Uterus (tissue), 2 donors: Measurements from ENCODE around the gene LRRC71.

Experiments used
- POLR2A ChIP-seq, 2 donors: fragments of 450-650 bp; IDR thresholded peaks; one replicate each; pipeline ENCODE4 v1.6.1; 2016; ENCODE audit warnings: antibody characterized with exemption in 2 of 2, mild to moderate bottlenecking in 1 of 2, moderate library complexity in 1 of 2
- TF ChIP-seq, protein P1 (sequence below), 4 experiments: fragments of 200-600 bp in 2 of 4; fragments of 450-650 bp in 2 of 4; sonication (generic) in 2 of 4; IDR thresholded peaks; one replicate each; pipeline ENCODE4 v1.5.1; 2016 to 2019; ENCODE audit warnings: antibody characterized with exemption in 4 of 4, mild to moderate bottlenecking in 2 of 4, moderate library complexity in 1 of 4

DNA sequence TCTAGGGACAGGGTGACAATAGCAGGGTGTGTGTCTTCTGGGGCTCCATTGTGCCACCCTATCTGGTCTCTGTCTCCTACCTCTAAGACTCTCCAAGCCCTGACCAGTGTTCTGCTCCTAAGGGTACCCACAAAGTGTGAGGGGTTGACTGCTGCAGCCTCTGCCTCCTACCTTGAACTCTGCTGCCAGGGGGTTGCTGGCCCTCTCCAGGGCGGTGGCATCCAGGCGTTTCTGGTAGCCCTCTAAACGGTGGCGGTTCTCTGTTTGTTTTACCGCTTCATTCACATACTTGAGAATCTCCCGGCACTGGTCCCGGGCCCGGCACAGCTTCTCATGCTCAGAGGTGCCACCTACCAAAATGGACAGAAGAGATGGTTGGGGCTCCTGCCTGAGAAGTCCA lies 24.4 kb downstream of the LRRC71 start:
- TF ChIP-seq, protein P1, sequence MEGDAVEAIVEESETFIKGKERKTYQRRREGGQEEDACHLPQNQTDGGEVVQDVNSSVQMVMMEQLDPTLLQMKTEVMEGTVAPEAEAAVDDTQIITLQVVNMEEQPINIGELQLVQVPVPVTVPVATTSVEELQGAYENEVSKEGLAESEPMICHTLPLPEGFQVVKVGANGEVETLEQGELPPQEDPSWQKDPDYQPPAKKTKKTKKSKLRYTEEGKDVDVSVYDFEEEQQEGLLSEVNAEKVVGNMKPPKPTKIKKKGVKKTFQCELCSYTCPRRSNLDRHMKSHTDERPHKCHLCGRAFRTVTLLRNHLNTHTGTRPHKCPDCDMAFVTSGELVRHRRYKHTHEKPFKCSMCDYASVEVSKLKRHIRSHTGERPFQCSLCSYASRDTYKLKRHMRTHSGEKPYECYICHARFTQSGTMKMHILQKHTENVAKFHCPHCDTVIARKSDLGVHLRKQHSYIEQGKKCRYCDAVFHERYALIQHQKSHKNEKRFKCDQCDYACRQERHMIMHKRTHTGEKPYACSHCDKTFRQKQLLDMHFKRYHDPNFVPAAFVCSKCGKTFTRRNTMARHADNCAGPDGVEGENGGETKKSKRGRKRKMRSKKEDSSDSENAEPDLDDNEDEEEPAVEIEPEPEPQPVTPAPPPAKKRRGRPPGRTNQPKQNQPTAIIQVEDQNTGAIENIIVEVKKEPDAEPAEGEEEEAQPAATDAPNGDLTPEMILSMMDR (IDR thresholded peaks at IDR 0.05) = no peak
- TF ChIP-seq POLR2A (IDR thresholded peaks at IDR 0.05) = no peak
